CD4-positive, alpha-beta T cell treated with Interferon gamma for 1 hour (primary cell): ENCODE results near the gene ANKRD13B.
A peak's percentile ranks its signal among the peaks of the same experiment; 100 is the strongest.

ENCODE experiments used
- DNase-seq: peaks from one replicate; pipeline ENCODE4 v3.0.0-alpha.2; 2020

Gene ANKRD13B

GRCh38 chr17:29582772-29583171, 10.2 kb upstream of the ANKRD13B start:
- DNase-seq, result no peak

GRCh38 chr17:29583324-29584248, 9.3 kb upstream of the ANKRD13B start:
- no peak for DNase-seq

GRCh38 chr17:29584452-29585079, 8.4 kb upstream of the ANKRD13B start:
- DNase-seq, result no peak

GRCh38 chr17:29585080-29585751, 7.7 kb upstream of the ANKRD13B start:
- DNase-seq, result peak; percentile 39

GRCh38 chr17:29586676-29587469, 6.1 kb upstream of the ANKRD13B start:
- DNase-seq, result no peak

- no peak for DNase-seq
Measured at GRCh38 chr17:29587591-29587990, 5.3 kb upstream of the ANKRD13B start.

GRCh38 chr17:29588017-29588561, 4.8 kb upstream of the ANKRD13B start:
- no peak for DNase-seq

GRCh38 chr17:29588562-29589411, 4.1 kb upstream of the ANKRD13B start:
- DNase-seq, result peak; percentile 47

GRCh38 chr17:29589524-29590410, 3.2 kb upstream of the ANKRD13B start, which contains the start of gene GIT1:
Gene GIT1 (minus strand): TSS chr17:29589648. CDS start chr17:29589378, 270 bp downstream.
- peak; percentile 84 for DNase-seq

GRCh38 chr17:29590411-29591145, 2.4 kb upstream of the ANKRD13B start:
- no peak for DNase-seq

GRCh38 chr17:29591146-29591736, 1.7 kb upstream of the ANKRD13B start:
- DNase-seq, result no peak

- peak; percentile 73 for DNase-seq
Measured at GRCh38 chr17:29591737-29592608, 959 bp upstream of the ANKRD13B start.

GRCh38 chr17:29593591-29594518, 923 bp downstream of the ANKRD13B start:
- DNase-seq, result no peak

GRCh38 chr17:29594519-29595090, 1.7 kb downstream of the ANKRD13B start:
- DNase-seq, result no peak

- no peak for DNase-seq
Measured at GRCh38 chr17:29595107-29595942, 2.4 kb downstream of the ANKRD13B start.
